HepG2 (cell line): ENCODE results near the gene SYMPK. TPM values are rescaled to one million over a fixed set of nuclear protein-coding genes. Genes with fewer than 3 reads are reported as not detected.
A peak's percentile ranks its signal among the peaks of the same experiment; 100 is the strongest.

Experiments used
- ATAD3A ChIP-seq: sonication (generic); formaldehyde crosslinking; IDR thresholded peaks from 2 replicates; pipeline ENCODE4 v1.4.0; 2020; ENCODE audit warnings: missing genetic modification reagents
- DNMT1 ChIP-seq: sonication (generic); formaldehyde crosslinking; IDR thresholded peaks from 2 replicates; pipeline ENCODE4 v1.5.1; 2020; ENCODE audit warnings: mild to moderate bottlenecking, missing genetic modification reagents
- ELF1 ChIP-seq: sonication (generic); formaldehyde crosslinking; IDR thresholded peaks from 2 replicates; pipeline ENCODE4 v1.4.0; 2020; ENCODE audit warnings: missing genetic modification reagents
- FOSL2 ChIP-seq: sonication (generic); formaldehyde crosslinking; IDR thresholded peaks from 2 replicates; pipeline ENCODE4 v1.4.0; 2020; ENCODE audit warnings: missing genetic modification reagents
- MEF2D ChIP-seq: sonication (generic); formaldehyde crosslinking; IDR thresholded peaks from 2 replicates; pipeline ENCODE4 v1.5.1; 2020; ENCODE audit warnings: mild to moderate bottlenecking, missing genetic modification reagents
- NONO ChIP-seq, 2 experiments: fragments of 450-650 bp in 1 of 2; sonication (generic) in 1 of 2; formaldehyde crosslinking in 1 of 2; IDR thresholded peaks in 1 of 2; conservative IDR thresholded peaks in 1 of 2; 2 replicates each; pipeline versions ENCODE4 v1.6.1 to v1.8.0; 2017 to 2022; ENCODE audit warnings: mild to moderate bottlenecking in 1 of 2, missing genetic modification reagents in 1 of 2, moderate library complexity in 1 of 2
- NR2F6 ChIP-seq, 2 experiments: IDR thresholded peaks; 2 replicates each; pipeline ENCODE4 v1.6.1; 2016; ENCODE audit warnings: antibody characterized with exemption in 1 of 2, mild to moderate bottlenecking in 1 of 2
- RBFOX2 ChIP-seq: fragments of 200-400 bp; formaldehyde crosslinking; IDR thresholded peaks from 2 replicates; pipeline ENCODE4 v1.6.1; 2017; ENCODE audit warnings: low read depth, mild to moderate bottlenecking, low read length
- TBX3 ChIP-seq: fragments of 450-650 bp; IDR thresholded peaks from 2 replicates; pipeline ENCODE4 v1.6.1; 2017; ENCODE audit warnings: antibody characterized with exemption, mild to moderate bottlenecking, inconsistent platforms, borderline replicate concordance
- TEAD3 ChIP-seq: optimal IDR thresholded peaks from 2 replicates; pipeline ENCODE3; 2016; ENCODE audit warnings: borderline replicate concordance
- TFAP4 ChIP-seq: sonication (generic); IDR thresholded peaks from 2 replicates; pipeline ENCODE4 v1.6.1; 2016; ENCODE audit warnings: low read depth, borderline replicate concordance
- ZBTB7B ChIP-seq: sonication (generic); formaldehyde crosslinking; IDR thresholded peaks from 2 replicates; pipeline ENCODE4 v1.4.0; 2020; ENCODE audit warnings: missing genetic modification reagents
- ZEB1 ChIP-seq: IDR thresholded peaks from 2 replicates; pipeline ENCODE4 v1.6.1; 2012; ENCODE audit warnings: mild to moderate bottlenecking, low read depth, inconsistent platforms; ENCODE audit not compliant: insufficient replicate concordance
- ZNF234 ChIP-seq: sonication (generic); formaldehyde crosslinking; conservative IDR thresholded peaks from 2 replicates; pipeline ENCODE4 v1.5.1; 2020; ENCODE audit warnings: mild to moderate bottlenecking, missing genetic modification reagents
- ZNF296 ChIP-seq: sonication (generic); formaldehyde crosslinking; conservative IDR thresholded peaks from 2 replicates; pipeline ENCODE4 v1.5.0; 2020; ENCODE audit warnings: mild to moderate bottlenecking, missing genetic modification reagents
- ZNF510 ChIP-seq: sonication (generic); formaldehyde crosslinking; IDR thresholded peaks from 2 replicates; pipeline ENCODE4 v1.4.0; 2020; ENCODE audit warnings: low read depth, mild to moderate bottlenecking, missing genetic modification reagents
- ZNF580 ChIP-seq: IDR thresholded peaks from 2 replicates; pipeline ENCODE4 v1.6.1; 2016; ENCODE audit warnings: low read depth, borderline replicate concordance
- polyA plus RNA-seq, 8 experiments: library from polyadenylated mRNA; depleted of rRNA in 3 of 8; stranded (reverse) in 7 of 8; unstranded in 1 of 8; fragments of >200 nt; fragmentation: Illumina TruSeq in 4 of 8; extraction: Trizol in 4 of 8; gene quantifications; 2 replicates each; pipeline versions ENCODE4 v1.2.1 to v1.2.3, GENCODE V29; 2011 to 2016; ENCODE audit warnings: low read depth in 4 of 8, missing spikeins in 1 of 8, mixed read lengths in 1 of 8; ENCODE audit not compliant: insufficient read depth in 1 of 8
- total RNA-seq, 5 experiments: library from RNA; depleted of rRNA; stranded (reverse); fragments of >200 nt; fragmentation: Illumina TruSeq; extraction: Trizol; gene quantifications; 2 replicates each; pipeline ENCODE4 v1.2.3, GENCODE V29; 2016; ENCODE audit warnings: low read depth in 1 of 5
- TF ChIP-seq, protein P1 (sequence below): sonication (generic); formaldehyde crosslinking; IDR thresholded peaks from 2 replicates; pipeline ENCODE4 v1.5.0; 2020; ENCODE audit warnings: mild to moderate bottlenecking, missing genetic modification reagents
- TF ChIP-seq, protein P2 (sequence below): IDR thresholded peaks from 2 replicates; pipeline ENCODE4 v1.6.1; 2016
- TF ChIP-seq, protein P3 (sequence below): sonication (generic); formaldehyde crosslinking; IDR thresholded peaks from 2 replicates; pipeline ENCODE4 v1.5.1; 2020; ENCODE audit warnings: mild to moderate bottlenecking, missing genetic modification reagents

The SYMPK gene
- total and polyA plus RNA-seq, 2 of the 13 experiments (the other 11 are each of a cell fraction or from before 2014, with no cell fraction given): 21.9 to 55.7 TPM

DNA sequence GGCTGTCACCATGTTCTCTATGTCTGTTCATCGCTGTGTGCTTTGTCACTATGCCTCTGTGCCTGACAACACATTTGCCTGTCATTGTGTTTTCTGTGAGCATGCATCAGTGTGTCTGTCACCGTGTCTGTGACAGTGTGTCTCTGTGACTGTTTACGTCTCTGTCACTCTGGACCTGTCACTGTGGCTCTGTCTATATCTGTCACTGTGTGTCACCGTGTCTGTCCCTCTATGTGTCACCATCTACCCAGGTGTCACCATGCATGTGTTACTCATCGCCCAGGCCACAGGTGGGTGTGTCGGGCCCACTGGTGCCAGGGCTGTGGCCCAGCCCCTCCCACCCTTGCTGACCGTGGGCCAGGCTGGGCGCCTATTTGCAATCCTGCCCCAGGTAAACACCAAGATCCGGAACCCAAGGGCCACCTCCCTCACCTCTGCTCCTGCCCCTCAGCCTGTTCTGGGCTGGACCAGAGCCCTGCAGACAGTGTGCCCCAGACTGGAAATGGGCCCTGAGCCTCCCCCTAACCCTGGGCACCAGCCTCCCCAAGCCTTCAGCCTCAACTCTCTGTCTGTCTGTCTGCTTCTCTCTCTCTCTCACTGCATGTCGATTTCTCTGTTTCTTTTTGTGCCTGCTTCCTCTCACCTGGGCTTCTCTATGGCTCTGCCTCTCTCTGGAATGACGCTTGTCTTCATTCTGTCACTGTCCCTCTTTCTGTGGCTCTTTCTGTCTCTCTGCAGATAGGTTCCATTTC lies 15.3 kb upstream of the SYMPK start (continued):
- peak; percentile 85 for TF ChIP-seq ZBTB7B (CRISPR knock-in tag)
- TF ChIP-seq RBFOX2: peak; percentile 29; the same call in 1 of the 2 replicates
- TF ChIP-seq, protein P1, sequence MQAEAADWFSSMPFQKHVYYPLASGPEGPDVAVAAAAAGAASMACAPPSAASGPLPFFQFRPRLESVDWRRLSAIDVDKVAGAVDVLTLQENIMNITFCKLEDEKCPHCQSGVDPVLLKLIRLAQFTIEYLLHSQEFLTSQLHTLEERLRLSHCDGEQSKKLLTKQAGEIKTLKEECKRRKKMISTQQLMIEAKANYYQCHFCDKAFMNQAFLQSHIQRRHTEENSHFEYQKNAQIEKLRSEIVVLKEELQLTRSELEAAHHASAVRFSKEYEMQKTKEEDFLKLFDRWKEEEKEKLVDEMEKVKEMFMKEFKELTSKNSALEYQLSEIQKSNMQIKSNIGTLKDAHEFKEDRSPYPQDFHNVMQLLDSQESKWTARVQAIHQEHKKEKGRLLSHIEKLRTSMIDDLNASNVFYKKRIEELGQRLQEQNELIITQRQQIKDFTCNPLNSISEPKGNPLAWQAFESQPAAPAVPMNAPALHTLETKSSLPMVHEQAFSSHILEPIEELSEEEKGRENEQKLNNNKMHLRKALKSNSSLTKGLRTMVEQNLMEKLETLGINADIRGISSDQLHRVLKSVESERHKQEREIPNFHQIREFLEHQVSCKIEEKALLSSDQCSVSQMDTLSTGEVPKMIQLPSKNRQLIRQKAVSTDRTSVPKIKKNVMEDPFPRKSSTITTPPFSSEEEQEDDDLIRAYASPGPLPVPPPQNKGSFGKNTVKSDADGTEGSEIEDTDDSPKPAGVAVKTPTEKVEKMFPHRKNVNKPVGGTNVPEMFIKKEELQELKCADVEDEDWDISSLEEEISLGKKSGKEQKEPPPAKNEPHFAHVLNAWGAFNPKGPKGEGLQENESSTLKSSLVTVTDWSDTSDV (CRISPR knock-in tag): 0 out of 2 replicates have a peak, but pooled peaks have one; percentile 55
- no peak for TF ChIP-seq NR2F6 (IDR thresholded peaks at IDR 0.05)
- peak; percentile 56; the same call in 1 of the 2 replicates for TF ChIP-seq NR2F6 (CRISPR knock-in tag; IDR thresholded peaks at IDR 0.05)
- peak; percentile 70 for TF ChIP-seq MEF2D (CRISPR knock-in tag)
- peak; percentile 35; the same call in 1 of the 2 replicates for TF ChIP-seq ELF1 (CRISPR knock-in tag)
- TF ChIP-seq ZNF296 (CRISPR knock-in tag): no peak; the same call in 1 of the 2 replicates
- no peak for TF ChIP-seq NONO (IDR thresholded peaks at IDR 0.05)
- TF ChIP-seq NONO (CRISPR knock-in tag; conservative IDR thresholded peaks at IDR 0.05): peak; percentile 48
- no peak for TF ChIP-seq ATAD3A (CRISPR knock-in tag)
- no peak for TF ChIP-seq ZNF234
- TF ChIP-seq, protein P2, sequence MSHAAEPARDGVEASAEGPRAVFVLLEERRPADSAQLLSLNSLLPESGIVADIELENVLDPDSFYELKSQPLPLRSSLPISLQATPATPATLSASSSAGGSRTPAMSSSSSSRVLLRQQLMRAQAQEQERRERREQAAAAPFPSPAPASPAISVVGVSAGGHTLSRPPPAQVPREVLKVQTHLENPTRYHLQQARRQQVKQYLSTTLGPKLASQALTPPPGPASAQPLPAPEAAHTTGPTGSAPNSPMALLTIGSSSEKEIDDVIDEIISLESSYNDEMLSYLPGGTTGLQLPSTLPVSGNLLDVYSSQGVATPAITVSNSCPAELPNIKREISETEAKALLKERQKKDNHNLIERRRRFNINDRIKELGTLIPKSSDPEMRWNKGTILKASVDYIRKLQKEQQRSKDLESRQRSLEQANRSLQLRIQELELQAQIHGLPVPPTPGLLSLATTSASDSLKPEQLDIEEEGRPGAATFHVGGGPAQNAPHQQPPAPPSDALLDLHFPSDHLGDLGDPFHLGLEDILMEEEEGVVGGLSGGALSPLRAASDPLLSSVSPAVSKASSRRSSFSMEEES (CRISPR knock-in tag): no peak
- TF ChIP-seq, protein P3, sequence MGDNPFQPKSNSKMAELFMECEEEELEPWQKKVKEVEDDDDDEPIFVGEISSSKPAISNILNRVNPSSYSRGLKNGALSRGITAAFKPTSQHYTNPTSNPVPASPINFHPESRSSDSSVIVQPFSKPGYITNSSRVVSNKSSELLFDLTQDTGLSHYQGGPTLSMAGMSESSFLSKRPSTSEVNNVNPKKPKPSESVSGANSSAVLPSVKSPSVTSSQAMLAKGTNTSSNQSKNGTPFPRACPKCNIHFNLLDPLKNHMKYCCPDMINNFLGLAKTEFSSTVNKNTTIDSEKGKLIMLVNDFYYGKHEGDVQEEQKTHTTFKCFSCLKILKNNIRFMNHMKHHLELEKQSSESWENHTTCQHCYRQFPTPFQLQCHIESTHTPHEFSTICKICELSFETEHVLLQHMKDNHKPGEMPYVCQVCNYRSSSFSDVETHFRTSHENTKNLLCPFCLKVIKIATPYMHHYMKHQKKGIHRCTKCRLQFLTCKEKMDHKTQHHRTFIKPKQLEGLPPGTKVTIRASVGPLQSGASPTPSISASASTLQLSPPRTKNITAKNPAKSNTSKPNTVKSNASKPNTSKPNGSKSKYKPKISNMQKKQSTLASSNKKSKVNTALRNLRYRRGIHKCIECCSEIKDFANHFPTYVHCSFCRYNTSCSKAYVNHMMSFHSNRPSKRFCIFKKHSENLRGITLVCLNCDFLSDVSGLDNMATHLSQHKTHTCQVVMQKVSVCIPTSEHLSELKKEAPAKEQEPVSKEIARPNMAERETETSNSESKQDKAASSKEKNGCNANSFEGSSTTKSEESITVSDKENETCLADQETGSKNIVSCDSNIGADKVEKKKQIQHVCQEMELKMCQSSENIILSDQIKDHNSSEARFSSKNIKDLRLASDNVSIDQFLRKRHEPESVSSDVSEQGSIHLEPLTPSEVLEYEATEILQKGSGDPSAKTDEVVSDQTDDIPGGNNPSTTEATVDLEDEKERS (CRISPR knock-in tag): 0 out of 2 replicates have a peak, but pooled peaks have one; percentile 37
- TF ChIP-seq DNMT1: peak; percentile 49; the same call in 1 of the 2 replicates
- TF ChIP-seq ZEB1: peak; percentile 81
- 0 out of 2 replicates have a peak, but pooled peaks have one; percentile 23 for TF ChIP-seq ZNF580 (CRISPR knock-in tag)
- peak; percentile 71; the same call in 1 of the 2 replicates for TF ChIP-seq TFAP4
- peak; percentile 42 for TF ChIP-seq TEAD3 (CRISPR knock-in tag)
- no peak for TF ChIP-seq ZNF510 (CRISPR knock-in tag)
- TF ChIP-seq FOSL2 (CRISPR knock-in tag): peak; percentile 93
- 0 out of 2 replicates have a peak, but pooled peaks have one; percentile 22 for TF ChIP-seq TBX3
